Activated T-helper 1 cell treated with anti-CD3 and anti-CD28 coated beads, Interleukin-12 subunit alpha, Interleukin-12 subunit beta, Interleukin-2, Interleukin-4 antibody, amounts not matched to agents 30 ng/mL and 10 ng/mL and 1 ng/mL, durations not matched to agents 14 hours and 24 hours and 36 hours (primary cell): ENCODE measurements around the gene IL18. TPM values are rescaled to one million over a fixed set of nuclear protein-coding genes. Genes with fewer than 3 reads are reported as not detected.
"Not testable (repeated sequence)": the region's sequence is repeated elsewhere in the genome, so short reads cannot be mapped to it uniquely, and the experiment has no call there.

Source experiments
- DNase-seq: peaks from one replicate; pipeline ENCODE4 v3.0.0; 2021; ENCODE audit warnings: low spot score
- H3K27ac Mint-ChIP-seq: one replicate; pipeline ENCODE4 v1.8.0; 2021; ENCODE audit warnings: mild to moderate bottlenecking, mixed read lengths
- H3K27me3 Mint-ChIP-seq: one replicate; pipeline ENCODE4 v1.8.0; 2022; ENCODE audit warnings: mild to moderate bottlenecking, moderate library complexity, mixed read lengths; ENCODE audit not compliant: insufficient read depth
- H3K36me3 Mint-ChIP-seq: one replicate; pipeline ENCODE4 v1.8.0; 2021; ENCODE audit warnings: low read depth, mixed read lengths
- H3K4me1 Mint-ChIP-seq: one replicate; pipeline ENCODE4 v1.8.0; 2021; ENCODE audit warnings: low read depth, mixed read lengths
- H3K4me3 Mint-ChIP-seq: one replicate; pipeline ENCODE4 v1.8.0; 2021; ENCODE audit warnings: mild to moderate bottlenecking, moderate library complexity, mixed read lengths
- H3K9me3 Mint-ChIP-seq: one replicate; pipeline ENCODE4 v1.8.0; 2021; ENCODE audit warnings: mixed read lengths
- intact Hi-C: fragments of 100-400 bp; cut with micrococcal nuclease; formaldehyde crosslinking; loops from one replicate; pipeline ENCODE4 v1.15.1; 2024
- total RNA-seq: library from RNA; stranded (reverse); gene quantifications from 2 replicates; pipeline ENCODE4 v1.2.3, GENCODE V29; 2022

Gene IL18
- total RNA-seq, 1 donor from 2014 or later: 0.23 TPM

- Mint-ChIP-seq H3K4me1 (peaks cover 5% of the 10 kb centered on the region), H3K9me3 (no peaks in the 10 kb centered on the region), H3K4me3 (no peak overlapping the region), H3K27ac (no peak overlapping the region), H3K36me3 (peaks cover 22% of the 10 kb centered on the region), H3K27me3 (no peaks in the 10 kb centered on the region)
- DNase-seq: no peak
- intact Hi-C loops: no loop called here
These were observed 67.7 kb downstream of the IL18 start for GRCh38 chr11:112096194-112096593.

- H3K27ac Mint-ChIP-seq, DNase-seq, H3K4me1 Mint-ChIP-seq, H3K9me3 Mint-ChIP-seq, H3K27me3 Mint-ChIP-seq, intact Hi-C loops, H3K4me3 Mint-ChIP-seq: not testable (repeated sequence)
- H3K36me3 Mint-ChIP-seq: peaks cover 28% of the 10 kb centered on the region
These were observed 68.6 kb downstream of the IL18 start for GRCh38 chr11:112095302-112095701.

Other genes with a start within 250 kb of the IL18 start
- not detected in 2 replicates for gene C11orf52, start 245.2 kb downstream of the IL18 start, total RNA-seq
- 15.2 and 16.0 TPM in 2 replicates for gene DIXDC1, start 226.8 kb downstream of the IL18 start, total RNA-seq
- 52.0 and 54.5 TPM in 2 replicates for gene DLAT, start 138.7 kb downstream of the IL18 start, total RNA-seq
- 0.24 and 0.49 TPM in 2 replicates for gene PIH1D2, start 90.1 kb downstream of the IL18 start, total RNA-seq
- gene NKAPD1, start 89.8 kb downstream of the IL18 start, total RNA-seq: 29.1 and 33.0 TPM in 2 replicates
- 85.6 and 89.2 TPM in 2 replicates for gene TIMM8B, start 77.3 kb downstream of the IL18 start, total RNA-seq
- gene SDHD, start 77.2 kb downstream of the IL18 start, total RNA-seq: 95.4 and 98.0 TPM in 2 replicates
- 0.24 TPM in 1 of 2 replicates, not detected in the other for gene TEX12, start 3.3 kb upstream of the IL18 start, total RNA-seq
- 0.49 and 1.6 TPM in 2 replicates for gene BCO2, start 11.4 kb upstream of the IL18 start, total RNA-seq
- 28.9 and 35.0 TPM in 2 replicates for gene PTS, start 62.3 kb upstream of the IL18 start, total RNA-seq
- not detected in 2 replicates for gene PLET1, start 96.8 kb upstream of the IL18 start, total RNA-seq